Hematopoietic multipotent progenitor cell (in vitro differentiated cells): ENCODE data around the gene MSL3B. TPM values are rescaled to one million over a fixed set of nuclear protein-coding genes. Genes with fewer than 3 reads are reported as not detected.

ENCODE experiments used
- DNase-seq, 3 donors: peaks; one replicate each; pipeline ENCODE4 v3.0.0-alpha.2; 2011 to 2015; ENCODE audit warnings: low read depth in 2 of 3, low spot score in 2 of 3
- total RNA-seq: library from RNA; depleted of rRNA; stranded (reverse); fragments of >200 nt; gene quantifications from one replicate; pipeline ENCODE4 v1.2.3, GENCODE V29; 2012

Gene MSL3B

GRCh38 chr2:233818639-233819621 is 49.3 kb downstream of the MSL3B start:
- DNase-seq, result no peak

- DNase-seq, result no peak
These were observed 50.1 kb downstream of the MSL3B start for GRCh38 chr2:233817995-233818638.

GRCh38 chr2:233817361-233817911 is 50.8 kb downstream of the MSL3B start:
- DNase-seq, result no peak

GRCh38 chr2:233816771-233817170 is 51.4 kb downstream of the MSL3B start:
- no peak for DNase-seq

GRCh38 chr2:233816334-233816733 is 51.9 kb downstream of the MSL3B start:
- DNase-seq, result no peak

GRCh38 chr2:233815861-233816260 is 52.3 kb downstream of the MSL3B start:
- no peak for DNase-seq

Other genes starting within 250 kb of the MSL3B start
- under 0.01 TPM for gene UGT1A10, start 231.9 kb downstream of the MSL3B start, total RNA-seq
- gene UGT1A9, start 196.5 kb downstream of the MSL3B start, total RNA-seq, result under 0.01 TPM
- gene UGT1A7, start 186.5 kb downstream of the MSL3B start, total RNA-seq, result not detected
- 0.27 TPM for gene UGT1A6, start 175.5 kb downstream of the MSL3B start, total RNA-seq
- not detected for gene UGT1A5, start 155.5 kb downstream of the MSL3B start, total RNA-seq
- gene UGT1A4, start 149.7 kb downstream of the MSL3B start, total RNA-seq, result not detected
- gene UGT1A3, start 139.3 kb downstream of the MSL3B start, total RNA-seq, result not detected
- not detected for gene UGT1A1, start 108.1 kb downstream of the MSL3B start, total RNA-seq
- gene MROH2A, start 90.1 kb downstream of the MSL3B start, total RNA-seq, result not detected
- gene HJURP, start 13.9 kb downstream of the MSL3B start, total RNA-seq, result 1.9 TPM
- gene TRPM8, start 49.0 kb upstream of the MSL3B start, total RNA-seq, result not detected
- gene SPP2, start 182.3 kb upstream of the MSL3B start, total RNA-seq, result not detected